HG03139 (cell line): Measurements from ENCODE around the gene C5orf15.
"Not testable (repeated sequence)": the region's sequence is repeated elsewhere in the genome, so short reads cannot be mapped to it uniquely, and the experiment has no call there.

Experiments used
- ATAC-seq: cut with Tn5 transposase; IDR thresholded peaks from one replicate; pipeline ENCODE4 v1.9.1; 2021; ENCODE audit not compliant: unreplicated experiment

C5orf15 gene

GRCh38 chr5:133938929-133939328, 29.5 kb downstream of the C5orf15 start:
- ATAC-seq = no peak

- ATAC-seq = no peak
Observed at GRCh38 chr5:133938039-133938821, 30.2 kb downstream of the C5orf15 start.

GRCh38 chr5:133937628-133938027, 30.8 kb downstream of the C5orf15 start:
- ATAC-seq = not testable (repeated sequence)

- no peak for ATAC-seq
Observed at GRCh38 chr5:133936651-133937015, 31.8 kb downstream of the C5orf15 start.

GRCh38 chr5:133935991-133936650, 32.3 kb downstream of the C5orf15 start:
- not testable (repeated sequence) for ATAC-seq

GRCh38 chr5:133935667-133935940, 32.8 kb downstream of the C5orf15 start:
- no peak for ATAC-seq

- no peak for ATAC-seq
Observed at GRCh38 chr5:133934822-133935666, 33.4 kb downstream of the C5orf15 start.

GRCh38 chr5:133934311-133934710, 34.1 kb downstream of the C5orf15 start:
- no peak for ATAC-seq

GRCh38 chr5:133933670-133934295, 34.6 kb downstream of the C5orf15 start:
- no peak for ATAC-seq

- no peak for ATAC-seq
Observed at GRCh38 chr5:133933169-133933509, 35.3 kb downstream of the C5orf15 start.

GRCh38 chr5:133932441-133933168, 35.8 kb downstream of the C5orf15 start:
- ATAC-seq = no peak

GRCh38 chr5:133931546-133931945, 36.9 kb downstream of the C5orf15 start:
- ATAC-seq = no peak

- no peak for ATAC-seq
Observed at GRCh38 chr5:133930813-133931090, 37.7 kb downstream of the C5orf15 start.

- peak; percentile 30 for ATAC-seq
Observed at GRCh38 chr5:133930061-133930812, 38.2 kb downstream of the C5orf15 start.

- no peak for ATAC-seq
Observed at GRCh38 chr5:133928587-133929393, 39.6 kb downstream of the C5orf15 start.

GRCh38 chr5:133927300-133928180, 40.9 kb downstream of the C5orf15 start:
- no peak for ATAC-seq

GRCh38 chr5:133926489-133927299, 41.7 kb downstream of the C5orf15 start:
- no peak for ATAC-seq
